Endothelial cell of umbilical vein (primary cell): ENCODE results near the gene DLG5. TPM values are rescaled to one million over a fixed set of nuclear protein-coding genes. Genes with fewer than 3 reads are reported as not detected.

Experiments
- BruUV-seq: library from RNA; stranded (reverse); fragments of 400-500 nt; replicated peaks from 2 replicates; lab custom pipeline; 2021; lab: Mats Ljungman, UMichigan
- CTCF ChIA-PET: fragments of 300-600, 350-600 bp; sonication (Branson Sonifier 250); formaldehyde crosslinking; loops from one replicate; lab custom pipeline; 2021; ENCODE audit warnings: antibody characterized with exemption, inconsistent platforms; lab: Charles Lee
- POLR2A ChIA-PET: fragments of 300-600, 350-600 bp; sonication (Branson Sonifier 250); formaldehyde crosslinking; loops from one replicate; lab custom pipeline; 2021; ENCODE audit warnings: antibody characterized with exemption, inconsistent platforms; lab: Charles Lee
- DNase-seq: peaks from one replicate; pipeline ENCODE4 v3.0.0-alpha.2; 2011; ENCODE audit warnings: low read depth, low spot score
- FAIRE-seq: peaks from 2 replicates; lab custom pipeline; 2011; peaks lifted over from hg19 to GRCh38; lab: Jason Lieb, UNC
- H2AFZ ChIP-seq: 2 replicates; pipeline ENCODE4 v1.6.0; 2012; ENCODE audit warnings: low read depth, low read length, control low read depth, inconsistent platforms
- H3K27ac ChIP-seq: 2 replicates; pipeline ENCODE4 v1.5.1; 2011; ENCODE audit warnings: low read depth, mild to moderate bottlenecking, control low read depth, low read length, moderate library complexity; ENCODE audit not compliant: insufficient read depth
- H3K27me3 ChIP-seq, 2 experiments: 2 replicates each; pipeline versions ENCODE4 v1.6.0 to v1.6.1; 2011; ENCODE audit warnings: low read length in 2 of 2, mixed read lengths in 1 of 2; ENCODE audit not compliant: control insufficient read depth in 2 of 2, insufficient read depth in 2 of 2
- H3K36me3 ChIP-seq, 2 experiments: 2 replicates in 1 of 2; 3 replicates in 1 of 2; pipeline ENCODE4 v1.5.1; 2011; ENCODE audit warnings: low read length in 2 of 2, mild to moderate bottlenecking in 1 of 2, moderate library complexity in 1 of 2; ENCODE audit not compliant: control insufficient read depth in 2 of 2, insufficient read depth in 2 of 2; ENCODE audit errors: extremely low read depth in 1 of 2
- H3K4me1 ChIP-seq: 3 replicates; pipeline ENCODE4 v1.5.1; 2011; ENCODE audit warnings: mild to moderate bottlenecking, low read length; ENCODE audit not compliant: control insufficient read depth, insufficient read depth; ENCODE audit errors: extremely low read depth
- H3K4me2 ChIP-seq: 2 replicates; pipeline ENCODE4 v1.6.1; 2011; ENCODE audit warnings: low read length, control low read depth, mixed read lengths; ENCODE audit not compliant: insufficient read depth
- H3K4me3 ChIP-seq, 3 experiments: fragments of 200-600 bp in 1 of 3; sonication (generic), shearing (Covaris generic) in 1 of 3; replicated peaks in 1 of 3; 2 replicates each; pipeline ENCODE4 v1.5.1; 2011 to 2016; ENCODE audit warnings: control low read depth in 3 of 3, low read length in 3 of 3, mild to moderate bottlenecking in 2 of 3, inconsistent platforms in 1 of 3, low read depth in 1 of 3, moderate library complexity in 1 of 3; ENCODE audit not compliant: insufficient read depth in 1 of 3
- H3K79me2 ChIP-seq: 2 replicates; pipeline ENCODE4 v1.6.0; 2012; ENCODE audit warnings: low read length, inconsistent platforms; ENCODE audit not compliant: control insufficient read depth, insufficient read depth
- H3K9ac ChIP-seq: replicated peaks from 2 replicates; pipeline ENCODE3; 2011; ENCODE audit warnings: low read length, control low read depth; ENCODE audit not compliant: insufficient read depth; ENCODE audit errors: extremely low read depth
- H3K9me1 ChIP-seq: replicated peaks from 3 replicates; pipeline ENCODE4 v1.6.0; 2011; ENCODE audit warnings: mild to moderate bottlenecking, low read length; ENCODE audit not compliant: control insufficient read depth, insufficient read depth; ENCODE audit errors: extremely low read depth
- H3K9me3 ChIP-seq: replicated peaks from 2 replicates; pipeline ENCODE4 v1.5.1; 2012; ENCODE audit warnings: low read length, inconsistent platforms; ENCODE audit not compliant: control insufficient read depth, insufficient read depth
- H4K20me1 ChIP-seq: replicated peaks from 2 replicates; pipeline ENCODE3; 2011; ENCODE audit warnings: mild to moderate bottlenecking, low read length; ENCODE audit not compliant: control insufficient read depth, insufficient read depth; ENCODE audit errors: extremely low read depth
- CTCF ChIP-seq, 2 donors: IDR thresholded peaks; 1 replicate in 1 of 2; 2 replicates in 1 of 2; pipeline ENCODE4 v1.5.1; 2011; ENCODE audit warnings: low read length in 2 of 2, mild to moderate bottlenecking in 2 of 2, moderate library complexity in 2 of 2, control low read depth in 1 of 2, inconsistent platforms in 1 of 2, low read depth in 1 of 2; ENCODE audit not compliant: insufficient read depth in 1 of 2; ENCODE audit errors: extremely low read depth in 1 of 2
- EZH2 ChIP-seq: IDR thresholded peaks from 2 replicates; pipeline ENCODE4 v1.6.1; 2012; ENCODE audit warnings: borderline replicate concordance, low read depth, mild to moderate bottlenecking, moderate library complexity, low read length, inconsistent platforms; ENCODE audit not compliant: severe bottlenecking
- FOS ChIP-seq: IDR thresholded peaks from 2 replicates; pipeline ENCODE4 v1.6.1; 2011; ENCODE audit warnings: mild to moderate bottlenecking, low read length, moderate library complexity, borderline replicate concordance; ENCODE audit not compliant: insufficient read depth
- GATA2 ChIP-seq: IDR thresholded peaks from 2 replicates; pipeline ENCODE4 v1.7.0; 2011; ENCODE audit warnings: low read depth, mild to moderate bottlenecking, moderate library complexity, mixed read lengths, low read length; ENCODE audit not compliant: insufficient read length, insufficient read depth
- JUN ChIP-seq: IDR thresholded peaks from 2 replicates; pipeline ENCODE4 v1.6.1; 2011; ENCODE audit warnings: borderline replicate concordance, low read depth; ENCODE audit not compliant: insufficient read length, insufficient read depth
- MAX ChIP-seq: IDR thresholded peaks from 2 replicates; pipeline ENCODE4 v1.6.1; 2011; ENCODE audit not compliant: insufficient read depth, insufficient read length
- MYC ChIP-seq: IDR thresholded peaks from one replicate; pipeline ENCODE4 v1.6.1; 2011; ENCODE audit warnings: mild to moderate bottlenecking, low read depth, low read length
- POLR2A ChIP-seq: IDR thresholded peaks from 2 replicates; pipeline ENCODE4 v1.6.1; 2012; ENCODE audit warnings: low read depth, mild to moderate bottlenecking, control low read depth, low read length
- POLR2AphosphoS5 ChIP-seq: IDR thresholded peaks from 2 replicates; pipeline ENCODE4 v1.6.1; 2012; ENCODE audit warnings: low read depth, mild to moderate bottlenecking, control low read depth, low read length, moderate library complexity; ENCODE audit not compliant: insufficient read depth
- dilution Hi-C: fragments of 300-500 bp; cut with MboI; formaldehyde crosslinking; loops from one replicate; pipeline ENCODE4 v1.15.0; 2019; ENCODE audit warnings: low sequenced_read_pairs; ENCODE audit not compliant: extremely low pct_ligation_motif_present
- intact Hi-C: fragments of 100-400 bp; cut with micrococcal nuclease; formaldehyde crosslinking; loops from one replicate; pipeline ENCODE4 v1.10.0; 2022
- polyA plus RNA-seq, 4 experiments: library from polyadenylated mRNA; depleted of rRNA in 3 of 4; stranded (reverse) in 3 of 4; unstranded in 1 of 4; fragments of >200 nt; gene quantifications; 2 replicates each; pipeline versions ENCODE4 v1.2.1 to v1.2.3, GENCODE V29; 2011 to 2012; ENCODE audit warnings: missing spikeins in 1 of 4
- total RNA-seq: library from RNA; stranded (reverse); gene quantifications from 2 replicates; pipeline ENCODE4 v1.2.3, GENCODE V29; 2021

DLG5 gene
- total and polyA plus RNA-seq, 2 donors (not counting 3 experiments of a cell fraction or from before 2014, with no cell fraction given) = 12.3 to 24.9 TPM

GRCh38 chr10:77898323-77899079 is 28.1 kb downstream of the DLG5 start:
- Histone ChIP-seq H3K27ac (no peak overlapping the region), H3K9ac (no peak overlapping the region), H3K9me3 (no peaks in the 10 kb centered on the region), H2AFZ (no peak overlapping the region), H3K4me1 (no peaks in the 10 kb centered on the region), H3K27me3 (no peaks in the 10 kb centered on the region), H3K4me2 (no peak overlapping the region), H3K36me3 (no peaks in the 10 kb centered on the region), H3K79me2 (no peaks in the 10 kb centered on the region), H3K9me1 (no peaks in the 10 kb centered on the region), H3K4me3 (no peak overlapping the region), H4K20me1 (no peaks in the 10 kb centered on the region)
- TF ChIP-seq MYC (no peak), POLR2AphosphoS5 (no peak), MAX (no peak), GATA2 (no peak), FOS (no peak), CTCF (IDR thresholded peaks at IDR 0.05; ENCODE audit: extremely low read depth in 1 of 2, insufficient read depth in 1 of 2, low read depth in 1 of 2, low read length in 2 of 2) (no peak), EZH2 (no peak), POLR2A (no peak), JUN (no peak)
- intact Hi-C loops = no loop called here
- no peak for FAIRE-seq
- POLR2A ChIA-PET = no interaction called here
- CTCF ChIA-PET = no interaction called here
- no TSS peak for BruUV-seq
- dilution Hi-C loops = no loop called here
- peak; percentile 18 for DNase-seq
